Stimulated activated CD8-positive, alpha-beta memory T cell treated with anti-CD3 and anti-CD28 coated beads, Interleukin-2, amount 100 ng/mL, for 48 hours (primary cell): ENCODE measurements around the gene CDRT4.

ENCODE experiments used
- DNase-seq, 2 donors: peaks; one replicate each; pipeline ENCODE4 v3.0.0-alpha.2; 2020; ENCODE audit warnings: low read depth in 2 of 2

The CDRT4 gene

GRCh38 chr17:15431766-15432165 lies 35.7 kb downstream of the CDRT4 start:
- DNase-seq, result no peak

GRCh38 chr17:15431196-15431595 lies 36.2 kb downstream of the CDRT4 start:
- no peak for DNase-seq

GRCh38 chr17:15424521-15424920 lies 42.9 kb downstream of the CDRT4 start:
- no peak for DNase-seq

- DNase-seq, result no peak
These were observed 44.9 kb downstream of the CDRT4 start for GRCh38 chr17:15422392-15422965.

- DNase-seq, result no peak
These were observed 48.6 kb downstream of the CDRT4 start for GRCh38 chr17:15418781-15419180.

- DNase-seq, result no peak
These were observed 52.7 kb downstream of the CDRT4 start for GRCh38 chr17:15414532-15415306.

- no peak for DNase-seq
These were observed 54.2 kb downstream of the CDRT4 start for GRCh38 chr17:15413101-15413771.

- no peak for DNase-seq
These were observed 54.8 kb downstream of the CDRT4 start for GRCh38 chr17:15412606-15413005.

- no peak for DNase-seq
These were observed 55.8 kb downstream of the CDRT4 start for GRCh38 chr17:15411384-15412198.

- DNase-seq, result no peak
These were observed 57.6 kb downstream of the CDRT4 start for GRCh38 chr17:15409721-15410250.

GRCh38 chr17:15408803-15409202 lies 58.6 kb downstream of the CDRT4 start:
- no peak for DNase-seq

- no peak for DNase-seq
These were observed 61.3 kb downstream of the CDRT4 start for GRCh38 chr17:15406081-15406480.

GRCh38 chr17:15405058-15405415 lies 62.4 kb downstream of the CDRT4 start:
- DNase-seq, result no peak

GRCh38 chr17:15404106-15405057 lies 63.0 kb downstream of the CDRT4 start:
- DNase-seq, result no peak

GRCh38 chr17:15403276-15403939 lies 64.0 kb downstream of the CDRT4 start:
- no peak for DNase-seq

- no peak for DNase-seq
These were observed 68.0 kb downstream of the CDRT4 start for GRCh38 chr17:15399443-15399842.

- no peak for DNase-seq
These were observed 68.6 kb downstream of the CDRT4 start for GRCh38 chr17:15398736-15399331.

- no peak for DNase-seq
These were observed 69.1 kb downstream of the CDRT4 start for GRCh38 chr17:15398291-15398690.

- DNase-seq, result no peak
These were observed 69.8 kb downstream of the CDRT4 start for GRCh38 chr17:15397620-15398019.

GRCh38 chr17:15395091-15395490 lies 72.3 kb downstream of the CDRT4 start:
- DNase-seq, result no peak
